Measurements from ENCODE around the gene GATM. TPM values are rescaled to one million over a fixed set of nuclear protein-coding genes. Genes with fewer than 3 reads are reported as not detected.

Gene GATM
- total RNA-seq, 3 donors from 2014 or later (not counting 1 experiment from before 2014, with no cell fraction given): 1.3 to 2.1 (median 2.0) TPM

GRCh38 chr15:45343258-45343860 is 35.0 kb downstream of the GATM start:
- Histone ChIP-seq H3K27ac (ENCODE audit: low read length) (no peak overlapping the region), H3K4me1 (ENCODE audit: control insufficient read depth, insufficient read depth, low read length) (peaks cover 3% of the 10 kb centered on the region), H3K4me3 (ENCODE audit: low read length) (no peak overlapping the region), H3K9me3 (ENCODE audit: control insufficient read depth, insufficient read depth, low read length) (no peaks in the 10 kb centered on the region), H3K27me3 (ENCODE audit: control insufficient read depth, insufficient read depth, low read length) (no peaks in the 10 kb centered on the region), H3K36me3 (ENCODE audit: control insufficient read depth, insufficient read depth, low read length) (no peaks in the 10 kb centered on the region)
- TF ChIP-seq CTCF (IDR thresholded peaks at IDR 0.05): no peak
- Mint-ChIP-seq H3K4me1 (peaks cover 8% of the 10 kb centered on the region in 2 donors), H3K27ac (no peak overlapping the region), H3K9me3 (no peaks in the 10 kb centered on the region), H3K27me3 (ENCODE audit: low read depth in 2 of 2) (peaks cover 14 to 18% of the 10 kb centered on the region in 2 donors), H3K4me3 (no peak overlapping the region), H3K36me3 (no peaks in the 10 kb centered on the region)
- no peak for DNase-seq
- intact Hi-C loops (cut with micrococcal nuclease): no loop called here
- no peak for ATAC-seq
- 88% methylated on average over 2 of the region's 2 CpGs for WGBS (ENCODE audit: insufficient coverage)

GRCh38 chr15:45341790-45342189 is 36.6 kb downstream of the GATM start:
- ATAC-seq (no peak), DNase-seq (no peak)
- no peaks in the 10 kb centered on the region for H3K9me3 ChIP-seq (ENCODE audit: control insufficient read depth, insufficient read depth, low read length)
- no peaks in the 10 kb centered on the region for H3K36me3 ChIP-seq (ENCODE audit: control insufficient read depth, insufficient read depth, low read length)
- H3K4me3 ChIP-seq (ENCODE audit: low read length): no peak overlapping the region
- H3K36me3 Mint-ChIP-seq: no peaks in the 10 kb centered on the region
- WGBS (ENCODE audit: insufficient coverage): 100% methylated on average over 2 of the region's 4 CpGs
- H3K27ac Mint-ChIP-seq: no peak overlapping the region
- no peaks in the 10 kb centered on the region for H3K27me3 ChIP-seq (ENCODE audit: control insufficient read depth, insufficient read depth, low read length)
- no peaks in the 10 kb centered on the region for H3K9me3 Mint-ChIP-seq
- H3K27ac ChIP-seq (ENCODE audit: low read length): no peak overlapping the region
- peaks cover 18 to 19% of the 10 kb centered on the region in 2 donors for H3K4me1 Mint-ChIP-seq
- no peak overlapping the region for H3K4me3 Mint-ChIP-seq
- no peak for TF ChIP-seq CTCF (IDR thresholded peaks at IDR 0.05)
- H3K27me3 Mint-ChIP-seq (ENCODE audit: low read depth in 2 of 2): peaks cover 4 to 7% of the 10 kb centered on the region in 2 donors
- peaks cover 3% of the 10 kb centered on the region for H3K4me1 ChIP-seq (ENCODE audit: control insufficient read depth, insufficient read depth, low read length)
- intact Hi-C loops (cut with micrococcal nuclease): no loop called here

- no peaks in the 10 kb centered on the region for H3K36me3 Mint-ChIP-seq
- H3K27me3 Mint-ChIP-seq (ENCODE audit: low read depth in 2 of 2): no peaks in the 10 kb centered on the region
- no peaks in the 10 kb centered on the region for H3K9me3 Mint-ChIP-seq
- intact Hi-C loops (cut with micrococcal nuclease): no loop called here
- Histone ChIP-seq H3K27ac (ENCODE audit: low read length) (no peak overlapping the region), H3K4me1 (ENCODE audit: control insufficient read depth, insufficient read depth, low read length) (peaks cover 3% of the 10 kb centered on the region), H3K36me3 (ENCODE audit: control insufficient read depth, insufficient read depth, low read length) (no peaks in the 10 kb centered on the region), H3K27me3 (ENCODE audit: control insufficient read depth, insufficient read depth, low read length) (no peaks in the 10 kb centered on the region), H3K4me3 (ENCODE audit: low read length) (no peak overlapping the region), H3K9me3 (ENCODE audit: control insufficient read depth, insufficient read depth, low read length) (no peaks in the 10 kb centered on the region)
- DNase-seq (no peak), ATAC-seq (no peak)
- H3K27ac Mint-ChIP-seq: no peak overlapping the region
- H3K4me3 Mint-ChIP-seq: no peak overlapping the region
- H3K4me1 Mint-ChIP-seq: peaks cover 27 to 28% of the 10 kb centered on the region in 2 donors
- WGBS (ENCODE audit: insufficient coverage): 94% methylated on average over 3 of the region's 3 CpGs
- TF ChIP-seq CTCF (IDR thresholded peaks at IDR 0.05): no peak
Measured at GRCh38 chr15:45340429-45340828, 37.9 kb downstream of the GATM start.

GRCh38 chr15:45338417-45338816 is 39.9 kb downstream of the GATM start:
- H3K9me3 ChIP-seq (ENCODE audit: control insufficient read depth, insufficient read depth, low read length): no peaks in the 10 kb centered on the region
- Mint-ChIP-seq H3K4me1 (peaks cover 33 to 38% of the 10 kb centered on the region in 2 donors), H3K27me3 (ENCODE audit: low read depth in 2 of 2) (no peaks in the 10 kb centered on the region), H3K27ac (peak overlapping the region; percentile 71 to 77), H3K4me3 (peak overlapping the region; percentile 68), H3K9me3 (no peaks in the 10 kb centered on the region), H3K36me3 (no peaks in the 10 kb centered on the region)
- intact Hi-C loops (cut with micrococcal nuclease): no loop called here
- H3K27me3 ChIP-seq (ENCODE audit: control insufficient read depth, insufficient read depth, low read length): no peaks in the 10 kb centered on the region
- WGBS (ENCODE audit: insufficient coverage): 53% methylated on average over 1 of the region's 3 CpGs
- peaks cover 13% of the 10 kb centered on the region for H3K4me1 ChIP-seq (ENCODE audit: control insufficient read depth, insufficient read depth, low read length)
- H3K4me3 ChIP-seq (ENCODE audit: low read length): no peak overlapping the region
- H3K36me3 ChIP-seq (ENCODE audit: control insufficient read depth, insufficient read depth, low read length): no peaks in the 10 kb centered on the region
- DNase-seq (peak in 1 of 2 donors; percentile 42), ATAC-seq (peak; percentile 87 to 99 (median 93))
- TF ChIP-seq CTCF (IDR thresholded peaks at IDR 0.05): no peak
- no peak overlapping the region for H3K27ac ChIP-seq (ENCODE audit: low read length)

Measured in natural killer cell (primary cell).